Stimulated activated CD8-positive, alpha-beta memory T cell treated with anti-CD3 and anti-CD28 coated beads, Interleukin-4, amount 100 ng/mL, for 4 hours (primary cell): Measurements from ENCODE around the gene MEX3D.

ENCODE experiments used
- DNase-seq, 2 donors: peaks; one replicate each; pipeline ENCODE4 v3.0.0-alpha.2; 2020; ENCODE audit warnings: low read depth in 2 of 2, low spot score in 1 of 2

The MEX3D gene

DNA sequence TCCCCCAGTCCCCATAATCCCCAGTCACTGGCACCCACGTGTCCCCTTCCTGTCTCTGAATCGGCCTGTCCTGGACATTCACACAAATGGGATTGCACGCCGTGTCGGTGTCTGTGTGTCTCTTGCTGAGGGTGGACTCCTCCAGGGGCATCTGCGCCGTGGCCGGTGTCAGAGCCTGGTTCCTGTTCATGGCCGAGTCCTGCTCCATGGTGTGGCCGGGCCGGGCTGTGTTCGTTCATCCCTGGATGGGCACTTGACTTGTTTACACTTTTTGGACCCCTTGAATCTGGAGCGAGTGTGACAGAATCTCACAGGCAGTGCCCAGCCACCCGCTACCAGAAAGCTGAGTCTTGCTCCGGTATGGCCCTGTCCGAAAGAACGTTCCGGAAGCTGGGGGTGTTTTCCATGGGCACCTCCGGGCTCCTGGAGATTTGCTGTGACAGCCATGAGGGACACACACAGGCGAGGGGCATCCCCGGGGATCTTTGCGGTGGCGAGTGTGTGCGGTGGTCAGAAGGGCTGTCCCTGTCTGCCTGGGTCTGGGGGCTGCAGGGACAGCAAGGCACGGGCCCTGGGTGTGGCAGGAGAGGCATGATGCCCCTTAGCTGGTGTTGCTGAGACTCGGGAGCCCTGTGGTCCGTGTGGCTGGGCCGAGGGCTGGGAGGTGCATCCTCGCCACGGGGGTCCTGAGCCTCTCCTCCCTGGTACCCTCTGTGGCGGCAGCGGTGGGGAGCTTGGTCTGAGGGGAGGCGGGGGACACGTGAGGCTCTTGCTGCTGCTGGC, 6.4 kb upstream of the MEX3D start:
- DNase-seq = no peak

DNA sequence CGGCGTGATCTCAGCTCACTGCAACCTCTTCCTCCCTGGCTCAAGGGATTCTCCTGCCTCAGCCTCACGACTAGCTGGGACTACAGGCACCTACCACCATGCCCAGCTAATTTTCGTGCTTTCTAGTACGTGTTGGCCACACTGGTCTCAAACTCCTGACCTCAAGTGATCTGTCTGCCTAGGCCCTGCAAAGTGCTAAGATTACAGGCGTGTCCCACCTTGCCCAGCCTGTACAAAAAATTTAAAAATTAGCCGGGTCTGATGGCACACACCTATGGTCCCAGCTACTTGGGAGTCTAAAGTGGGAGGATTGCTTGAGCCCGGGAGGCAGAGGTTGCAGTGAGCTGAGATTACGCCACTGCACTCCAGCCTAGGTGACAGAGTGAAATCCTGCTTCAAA, 4.7 kb upstream of the MEX3D start:
- no peak for DNase-seq

DNA sequence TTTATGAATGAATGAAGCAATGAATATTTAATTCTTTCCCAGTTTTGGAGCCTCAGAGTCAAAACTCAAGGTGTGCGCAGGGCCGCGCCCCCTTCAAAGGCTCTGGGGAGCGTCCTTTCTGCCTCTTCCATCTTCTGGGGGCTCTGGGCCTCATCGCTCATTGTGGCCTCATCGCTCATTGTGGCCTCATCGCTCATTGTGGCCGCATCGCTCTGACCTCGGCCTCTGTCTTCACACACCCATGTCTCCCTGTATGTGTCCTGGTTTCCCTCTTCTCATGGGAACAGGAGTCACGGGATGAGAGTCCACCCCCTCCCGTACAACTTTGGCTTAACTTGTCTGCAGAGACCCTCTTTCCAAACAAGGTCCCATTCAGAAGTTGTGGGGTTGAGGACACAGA, 3.2 kb upstream of the MEX3D start:
- no peak for DNase-seq

DNA sequence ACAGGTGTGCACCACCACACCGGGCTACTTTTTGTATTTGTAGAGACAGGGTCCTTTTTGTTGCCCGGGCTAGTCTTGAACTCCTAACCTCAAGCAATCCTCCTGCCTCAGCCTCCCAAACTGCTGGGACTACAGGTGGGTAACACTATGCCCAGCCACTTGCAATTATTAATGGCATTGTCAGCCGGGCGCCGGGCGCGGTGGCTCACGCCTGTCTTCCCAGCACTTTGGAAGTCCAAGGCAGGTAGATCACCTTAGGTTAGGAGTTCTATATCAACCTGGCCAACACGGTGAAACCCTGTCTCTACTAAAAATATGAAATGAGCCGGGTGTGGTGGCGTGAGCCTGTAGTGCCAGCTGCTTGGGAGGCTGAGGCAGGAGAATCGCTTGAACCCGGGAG, 2.7 kb upstream of the MEX3D start:
- no peak for DNase-seq

DNA sequence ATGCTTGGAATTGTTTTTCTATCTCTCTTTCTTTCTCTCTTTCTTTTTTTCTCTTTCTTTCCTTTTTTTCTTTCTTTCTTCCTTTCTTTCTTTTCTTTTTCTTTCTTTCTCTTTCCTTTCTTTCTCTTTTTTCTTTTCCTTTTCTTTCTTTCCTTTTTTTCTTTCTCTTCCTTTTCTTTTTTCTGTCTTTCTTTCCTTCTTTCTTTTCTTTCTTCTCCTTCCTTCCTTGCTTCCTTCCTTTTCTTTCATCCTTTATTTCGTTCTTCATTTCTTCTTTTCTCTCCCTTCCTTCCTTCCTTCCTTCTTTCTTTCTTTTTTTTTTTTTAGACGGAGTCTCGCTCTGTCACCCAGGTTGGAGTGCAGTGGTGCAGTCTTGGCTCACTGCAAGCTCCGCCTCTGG, 1.9 kb upstream of the MEX3D start:
- DNase-seq = no peak

DNA sequence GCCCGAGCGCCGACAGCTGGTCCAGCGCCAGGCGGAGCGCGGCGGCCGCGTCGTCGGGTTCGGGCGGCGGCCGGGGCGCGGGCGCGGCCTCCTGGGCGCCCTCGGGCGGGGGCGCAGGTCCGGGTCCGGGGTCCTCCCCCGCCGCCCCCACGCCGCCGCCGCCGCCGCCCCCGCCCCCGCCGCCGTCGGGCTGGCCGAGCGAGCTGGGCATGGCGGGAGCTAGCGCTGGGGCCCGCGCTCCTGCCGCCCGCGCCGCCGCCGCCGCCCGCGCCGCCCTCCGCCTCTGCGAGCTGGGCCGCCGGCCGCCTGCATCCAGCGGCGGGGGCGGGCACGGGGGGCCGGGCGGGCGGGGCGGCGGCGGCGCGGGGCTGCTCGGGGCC, 287 bp downstream of the MEX3D start:
- DNase-seq = no peak

DNA sequence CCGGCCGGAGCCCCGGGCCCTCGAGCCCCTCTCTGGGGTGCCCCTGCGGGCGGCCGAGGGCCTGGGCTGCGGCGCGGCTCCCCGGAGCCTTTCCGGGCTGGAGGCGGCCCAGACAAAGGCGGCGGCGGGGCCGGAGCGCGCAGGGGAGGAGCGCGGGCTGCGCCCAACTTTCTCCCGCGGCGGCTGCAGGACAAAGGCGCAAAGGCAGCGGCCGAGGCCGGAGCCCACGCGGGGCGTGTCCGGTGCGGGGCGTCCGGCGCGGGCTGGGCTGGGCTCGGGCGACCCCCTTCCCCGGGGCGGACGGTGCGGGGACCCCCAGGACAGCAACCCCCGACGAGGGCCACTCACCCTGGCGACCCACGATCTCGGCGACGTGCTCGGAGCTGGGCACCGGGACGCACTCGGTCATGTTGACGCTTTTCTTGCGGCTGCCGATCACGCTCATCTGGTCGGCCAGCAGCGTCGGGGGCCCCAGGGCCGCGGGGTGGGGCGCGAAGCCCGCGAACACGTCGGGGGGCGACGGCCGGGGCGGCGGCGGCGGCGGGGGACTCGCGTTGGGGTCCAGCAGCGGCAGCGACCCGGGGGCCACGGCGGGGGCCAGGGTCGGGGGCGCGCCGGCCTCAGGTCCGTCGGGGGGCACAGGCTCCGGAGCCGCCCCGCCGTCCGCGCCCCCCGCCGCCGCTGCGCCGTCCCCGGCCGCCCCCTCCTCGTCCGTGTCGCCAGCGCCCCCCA, 843 bp downstream of the MEX3D start:
- no peak for DNase-seq

DNA sequence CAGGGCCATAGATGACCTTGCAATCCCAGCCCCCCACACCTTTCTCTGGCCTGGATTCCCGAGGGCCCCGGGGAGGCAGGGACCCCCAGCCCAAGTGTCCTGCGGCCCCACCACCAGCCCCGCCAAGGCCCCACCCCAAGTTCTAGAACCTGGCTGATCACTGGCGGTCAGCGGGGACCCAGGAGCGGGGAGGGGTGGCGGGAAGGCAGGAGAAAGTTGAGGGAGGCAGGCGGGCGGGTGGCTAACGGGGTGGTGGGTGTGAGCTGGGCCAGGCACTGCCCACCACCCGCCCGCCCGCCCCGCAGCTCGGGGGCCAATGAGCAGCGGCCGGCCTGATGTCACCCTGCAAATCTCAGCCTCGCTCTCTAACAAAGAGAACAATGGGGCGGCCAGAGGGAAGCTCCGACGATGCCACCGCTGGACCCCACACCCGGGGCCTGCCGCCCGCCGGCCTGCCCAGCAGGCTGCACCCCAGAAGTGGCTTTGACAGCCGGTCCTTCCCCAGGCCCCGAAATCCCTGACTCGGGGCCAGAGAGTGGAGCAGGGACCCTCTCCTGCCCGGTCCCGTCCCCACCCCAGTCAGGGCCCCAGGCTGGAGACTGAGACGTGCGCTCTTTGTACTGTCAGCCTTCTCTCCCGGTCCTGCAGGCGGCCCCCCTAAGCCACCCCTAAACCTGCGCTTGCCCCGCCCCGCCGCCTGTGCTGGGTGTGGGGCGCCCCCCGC, 1.6 kb downstream of the MEX3D start:
- DNase-seq = no peak

DNA sequence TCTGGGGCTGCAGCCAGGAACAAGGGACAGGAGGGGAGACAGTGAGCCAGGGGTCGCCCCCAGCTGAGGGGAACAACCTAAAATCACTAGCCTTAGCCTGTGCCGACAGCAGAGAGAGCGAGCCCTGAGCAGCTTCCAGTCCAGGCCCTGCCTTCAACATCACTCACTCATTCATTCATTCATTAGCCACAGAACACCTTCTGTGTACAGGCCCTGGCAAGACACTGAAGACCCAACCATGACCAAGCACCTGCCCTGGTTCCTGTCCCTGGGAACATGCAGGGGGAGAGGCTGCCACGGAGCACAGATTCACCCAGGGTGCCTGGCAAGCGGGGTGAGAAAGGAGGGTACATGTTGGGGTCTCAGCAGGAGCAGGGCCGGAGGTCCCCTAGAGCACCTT, 4.9 kb downstream of the MEX3D start:
- DNase-seq = no peak

DNA sequence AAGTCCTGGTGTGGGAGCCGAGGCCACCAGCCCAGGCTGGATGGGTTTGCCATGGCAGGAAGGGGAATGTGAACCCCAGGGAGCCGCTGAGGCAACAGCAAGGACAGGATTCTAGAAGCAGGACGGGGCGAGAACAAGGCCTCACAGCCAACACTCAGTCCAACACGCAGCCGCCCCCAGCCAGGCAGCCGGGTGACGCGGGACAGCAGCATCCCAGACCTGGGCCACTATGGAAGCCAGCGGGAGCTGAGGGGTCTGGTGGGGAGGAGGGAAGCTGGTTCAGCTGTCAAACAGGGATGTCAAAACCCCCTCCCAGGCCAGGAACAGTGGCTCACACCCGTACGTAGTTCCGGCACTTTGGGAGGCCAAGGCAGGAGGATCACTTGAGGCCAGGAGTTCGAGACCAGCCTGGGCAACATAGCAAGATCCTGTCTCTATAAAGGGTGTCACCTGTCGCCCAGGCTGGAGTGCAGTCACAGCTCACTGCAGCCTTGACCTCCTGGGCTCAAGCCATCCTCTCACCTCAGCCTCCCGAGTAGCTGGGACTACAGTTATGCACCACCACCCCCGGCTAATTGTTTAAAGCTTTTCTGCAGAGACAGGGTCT, 6.8 kb downstream of the MEX3D start:
- DNase-seq = no peak

DNA sequence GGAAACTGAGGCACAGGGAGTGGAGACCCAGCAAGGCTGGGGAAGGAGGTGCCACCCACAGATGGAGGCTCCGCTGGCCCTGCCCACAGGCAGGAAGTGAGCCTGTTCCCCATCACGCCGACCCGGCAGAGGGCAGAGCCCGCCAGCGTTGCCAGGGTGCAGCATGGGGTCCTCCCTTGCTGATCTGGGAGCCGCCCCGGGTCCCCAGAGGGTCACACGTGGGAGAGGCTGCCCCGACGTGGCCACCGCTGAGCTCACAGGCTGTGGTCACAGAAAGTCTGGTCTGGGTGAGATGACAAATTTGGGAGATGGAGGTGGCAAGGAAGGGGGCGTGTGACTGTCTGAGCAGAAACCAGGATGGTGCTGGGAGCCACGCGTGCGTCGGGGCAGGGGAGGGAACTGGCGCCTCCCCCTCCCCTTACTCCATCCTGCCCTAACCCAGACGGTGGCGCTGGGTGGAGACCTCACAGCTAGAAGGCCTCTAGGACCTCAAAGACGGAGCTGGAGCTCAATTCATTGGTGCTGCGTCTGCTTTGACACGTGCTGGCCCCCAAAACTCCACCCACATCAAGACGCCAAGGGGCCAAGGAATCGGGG, 7.7 kb downstream of the MEX3D start:
- DNase-seq = no peak

DNA sequence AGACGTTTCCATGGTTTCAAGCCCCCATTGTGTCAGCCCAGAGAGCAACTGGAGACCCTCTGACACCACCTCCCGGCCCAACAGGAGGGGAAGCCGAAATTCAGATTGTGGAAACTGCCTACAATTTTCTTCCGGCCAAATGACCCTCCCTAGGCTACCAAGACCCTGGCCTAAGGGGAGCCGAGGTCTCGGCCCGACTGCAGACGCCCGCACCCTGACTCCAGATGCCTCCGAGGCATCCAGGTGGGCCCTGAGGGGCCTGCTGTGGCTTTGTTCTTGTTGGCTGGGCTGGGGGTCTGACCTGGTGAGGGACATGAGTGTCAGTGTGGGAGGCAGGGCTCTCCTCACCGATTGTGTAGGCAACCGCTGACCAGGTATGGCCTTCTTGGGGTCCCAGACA, 9.6 kb downstream of the MEX3D start:
- no peak for DNase-seq

DNA sequence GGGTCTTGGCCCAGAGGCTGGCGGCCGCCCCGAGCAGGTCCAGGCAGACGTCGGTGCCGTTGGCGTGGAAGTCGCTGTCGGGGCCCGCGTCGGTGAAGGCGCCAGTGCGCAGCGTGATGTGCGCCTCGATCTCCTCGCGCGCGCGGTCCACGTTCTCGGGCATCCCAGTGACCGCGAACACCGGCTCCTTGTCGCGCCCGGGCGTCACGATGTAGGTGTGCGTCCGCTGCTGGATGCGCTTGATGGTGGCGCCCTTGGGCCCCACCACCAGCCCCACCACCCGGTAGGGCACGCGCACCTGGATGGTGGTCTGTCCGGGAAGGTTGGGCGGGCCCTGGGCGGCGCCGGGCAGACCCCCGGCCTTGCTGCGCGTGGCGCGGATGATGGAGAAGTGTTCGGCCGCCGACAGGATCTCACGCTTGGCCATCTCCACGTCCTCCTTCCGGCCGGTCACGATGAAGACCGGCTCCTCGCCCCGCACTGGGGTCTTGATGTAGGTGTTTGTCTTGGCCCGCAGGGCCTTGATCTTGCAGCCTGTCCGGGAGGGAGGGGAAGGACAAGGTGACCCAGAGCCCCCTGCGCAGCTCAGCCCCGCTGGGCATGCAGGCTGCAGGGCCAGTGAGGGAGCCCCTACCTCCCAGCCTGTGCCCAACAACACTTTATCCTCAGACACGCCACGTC, 11.6 kb downstream of the MEX3D start:
- DNase-seq = no peak

DNA sequence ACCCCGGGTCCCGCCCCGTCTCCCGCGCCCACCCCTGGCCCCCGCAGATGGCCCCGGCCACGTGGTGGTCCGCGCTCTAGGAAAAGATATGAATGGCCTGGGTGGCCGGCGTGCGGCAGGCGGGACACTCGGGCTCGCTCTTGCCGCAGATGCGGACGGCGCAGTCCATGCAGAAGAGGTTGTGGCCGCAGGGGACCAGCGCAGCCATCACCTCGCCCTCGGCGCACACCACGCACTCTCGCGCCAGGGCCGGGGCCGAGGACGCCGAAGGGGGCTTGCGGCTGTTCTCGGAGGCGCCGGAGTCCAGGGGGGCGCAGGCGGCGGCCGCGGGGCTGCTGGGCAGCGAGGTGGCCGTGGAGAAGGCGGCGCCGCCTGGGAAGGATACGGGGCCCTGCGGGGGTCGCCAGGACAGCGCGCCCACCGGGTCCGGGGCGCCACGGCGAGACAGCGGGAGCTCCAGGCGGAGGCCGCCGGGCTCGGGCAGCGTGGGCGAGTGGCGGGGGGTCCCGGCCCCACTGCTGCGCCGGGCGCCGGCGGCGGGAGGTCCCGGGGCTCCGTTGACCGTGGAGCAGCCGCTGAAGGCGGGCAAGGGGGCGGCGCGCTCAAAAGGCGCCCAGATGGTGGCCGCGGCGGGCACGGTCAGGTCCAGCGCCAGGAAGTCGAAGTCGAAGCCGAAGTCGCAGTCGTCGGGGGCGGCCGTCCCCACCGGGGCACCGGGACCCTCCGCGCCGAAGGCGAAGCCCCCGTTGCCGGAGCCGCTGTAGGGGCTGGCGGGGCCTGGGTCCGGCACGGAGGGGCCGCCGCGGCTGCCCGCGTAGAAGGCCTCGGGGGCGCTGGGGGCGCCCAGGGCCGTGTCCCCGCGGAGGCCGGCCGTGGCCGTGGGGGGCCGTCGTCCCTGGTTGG, 12.4 kb downstream of the MEX3D start:
- no peak for DNase-seq

DNA sequence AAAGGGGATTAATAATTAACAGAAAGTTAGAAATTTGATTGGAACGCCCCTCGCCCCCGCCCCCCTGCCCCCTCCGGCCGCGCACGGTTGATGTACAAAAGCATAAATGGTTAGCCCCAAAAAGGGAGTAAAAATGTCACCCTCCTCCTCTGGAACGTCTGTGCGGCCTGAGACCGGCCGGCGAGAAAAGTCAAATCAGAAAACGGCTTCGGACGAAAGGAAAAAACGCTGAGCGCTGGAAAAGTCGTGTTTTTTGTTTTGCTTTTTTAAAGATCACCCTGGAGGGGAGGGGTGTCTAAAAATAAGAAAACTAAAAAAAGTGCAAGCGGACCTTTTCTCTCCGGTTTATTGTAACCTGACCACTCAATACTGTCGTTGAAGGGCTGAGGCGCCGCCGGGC, 13.2 kb downstream of the MEX3D start:
- DNase-seq = no peak

DNA sequence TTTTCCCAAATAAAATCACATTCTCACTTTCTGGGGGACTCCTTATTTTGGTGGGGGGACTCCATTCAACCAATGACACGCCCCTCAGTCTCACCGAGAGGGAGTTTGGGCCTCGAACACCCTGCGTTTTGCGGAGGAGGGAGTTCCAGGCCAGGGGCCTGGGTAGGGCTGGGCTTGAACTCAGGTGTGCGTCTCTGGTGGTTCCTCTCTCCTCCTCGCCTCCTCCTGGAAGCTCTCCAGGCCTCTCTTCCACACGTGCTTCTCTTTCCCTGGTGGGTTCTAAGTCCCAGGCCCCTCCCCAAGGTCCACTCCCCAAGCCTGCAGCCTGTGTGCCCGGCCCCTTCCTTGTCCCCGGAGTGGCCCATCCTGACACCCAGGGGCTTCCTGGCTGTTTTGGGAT, 14.7 kb downstream of the MEX3D start:
- no peak for DNase-seq

DNA sequence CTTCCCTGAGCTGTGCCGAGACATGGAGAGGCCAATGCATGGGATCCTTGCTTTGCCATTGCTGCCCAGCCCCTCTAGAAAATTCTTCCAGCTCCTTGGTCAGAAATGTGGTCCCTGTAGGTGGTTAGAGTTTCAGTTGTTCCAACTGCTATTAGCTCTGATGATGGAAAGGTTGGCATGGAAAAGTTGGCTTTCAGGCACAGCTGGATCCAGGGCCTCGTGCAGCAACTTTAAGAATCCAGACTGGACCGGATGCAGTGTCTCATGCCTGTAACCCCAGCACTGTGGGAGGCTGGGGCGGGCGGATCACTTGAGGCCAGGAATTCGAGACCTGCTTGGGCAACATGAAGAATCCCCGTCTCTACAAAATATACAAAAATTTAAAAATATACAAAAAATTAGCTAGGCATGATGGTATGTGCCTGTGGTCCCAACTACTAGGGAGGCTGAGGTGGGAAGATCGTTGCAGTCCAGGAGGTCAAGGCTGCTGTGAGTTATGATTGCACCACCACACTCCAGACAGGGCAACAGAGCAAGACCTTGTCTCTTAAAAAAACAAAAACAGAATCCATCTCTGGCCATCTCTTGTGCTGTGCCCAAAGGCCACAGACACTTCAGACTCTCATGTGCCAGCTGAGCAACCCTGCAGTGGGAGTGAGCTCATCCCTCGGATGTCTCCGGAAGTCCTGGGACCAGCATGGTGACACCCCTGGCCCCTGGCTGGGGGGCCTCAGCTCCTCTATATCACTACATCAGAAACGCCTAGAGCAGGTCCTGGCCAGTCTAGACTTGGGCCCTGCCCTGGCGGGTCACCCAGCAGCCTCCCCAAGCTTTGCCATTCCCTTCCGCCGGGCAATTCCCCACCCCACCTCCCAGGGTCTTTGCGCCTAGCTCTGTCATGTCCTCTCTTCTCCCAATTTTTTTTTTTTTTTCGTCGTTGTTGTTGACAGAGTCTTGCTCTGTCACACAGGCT, 16.8 kb downstream of the MEX3D start:
- DNase-seq = no peak

DNA sequence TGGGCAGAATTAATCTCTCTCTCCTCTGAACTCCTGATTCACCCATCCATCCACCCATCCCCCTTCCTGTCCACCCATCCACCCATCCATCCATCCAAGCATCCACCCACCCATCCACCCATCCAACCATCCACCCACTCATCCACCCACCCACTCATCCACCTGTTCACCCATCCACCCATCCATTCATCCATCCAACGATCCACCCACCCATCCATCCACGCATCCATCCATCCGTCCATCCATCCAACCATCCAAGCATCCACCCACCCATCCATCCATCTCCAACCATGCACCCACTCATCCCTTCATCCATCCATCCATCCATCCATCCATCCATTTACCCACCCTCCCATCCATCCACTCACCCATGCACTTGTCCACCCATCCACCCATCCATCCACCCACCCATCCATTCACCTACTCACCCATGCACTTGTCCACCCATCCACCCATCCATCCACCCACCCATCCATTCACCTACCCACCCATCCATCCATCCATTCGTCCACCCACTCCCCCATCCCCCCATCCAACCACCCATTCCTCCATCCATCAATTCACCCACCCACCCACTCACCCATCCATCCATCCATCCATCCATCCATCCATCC, 18.7 kb downstream of the MEX3D start:
- DNase-seq = no peak
